Hepatocyte (in vitro differentiated cells): ENCODE measurements around the gene MEGF11. TPM values are rescaled to one million over a fixed set of nuclear protein-coding genes. Genes with fewer than 3 reads are reported as not detected.

Experiments
- DNase-seq: peaks from one replicate; pipeline ENCODE4 v3.0.0-alpha.2; 2016; ENCODE audit warnings: low spot score
- H2AFZ ChIP-seq: fragments of 200-600 bp; sonication (generic); 2 replicates; pipeline ENCODE4 v1.6.0; 2016; ENCODE audit warnings: antibody characterized with exemption, mild to moderate bottlenecking
- H3K27ac ChIP-seq: fragments of 200-600 bp; sonication (generic); 2 replicates; pipeline ENCODE4 v1.5.1; 2016; ENCODE audit warnings: mild to moderate bottlenecking
- H3K27me3 ChIP-seq: fragments of 200-600 bp; sonication (generic); 2 replicates; pipeline ENCODE4 v1.6.1; 2016
- H3K36me3 ChIP-seq: fragments of 200-600 bp; sonication (generic); replicated peaks from 2 replicates; pipeline ENCODE4 v1.5.1; 2016; ENCODE audit warnings: low read depth; ENCODE audit not compliant: insufficient read depth
- H3K4me1 ChIP-seq: fragments of 200-600 bp; sonication (generic); 2 replicates; pipeline ENCODE4 v1.5.1; 2016; ENCODE audit warnings: mild to moderate bottlenecking, moderate library complexity; ENCODE audit not compliant: insufficient read depth
- H3K4me2 ChIP-seq: fragments of 200-600 bp; sonication (generic); 2 replicates; pipeline ENCODE4 v1.6.0; 2016
- H3K4me3 ChIP-seq: fragments of 200-600 bp; sonication (generic); 2 replicates; pipeline ENCODE4 v1.5.1; 2016; ENCODE audit warnings: mild to moderate bottlenecking
- H3K79me2 ChIP-seq: fragments of 200-600 bp; sonication (generic); 2 replicates; pipeline ENCODE4 v1.6.0; 2017; ENCODE audit warnings: mild to moderate bottlenecking
- H3K9me2 ChIP-seq: fragments of 200-600 bp; sonication (generic); replicated peaks from 2 replicates; pipeline ENCODE4 v1.6.0; 2017; ENCODE audit warnings: mild to moderate bottlenecking; ENCODE audit not compliant: insufficient read depth
- H3K9me3 ChIP-seq: fragments of 200-600 bp; sonication (generic); 2 replicates; pipeline ENCODE4 v1.5.1; 2016; ENCODE audit warnings: low read depth, mild to moderate bottlenecking
- H4K20me1 ChIP-seq: fragments of 200-600 bp; sonication (generic); 2 replicates; pipeline ENCODE4 v1.6.0; 2016; ENCODE audit warnings: mild to moderate bottlenecking; ENCODE audit not compliant: insufficient read depth, poor library complexity, severe bottlenecking
- EZH2 ChIP-seq: fragments of 200-600 bp; sonication (generic); IDR thresholded peaks from 2 replicates; pipeline ENCODE4 v1.6.1; 2016; ENCODE audit warnings: antibody characterized with exemption, mild to moderate bottlenecking, borderline replicate concordance
- EZH2phosphoT487 ChIP-seq: fragments of 200-600 bp; sonication (generic); IDR thresholded peaks from one replicate; pipeline ENCODE4 v1.6.1; 2018; ENCODE audit warnings: antibody characterized with exemption, mild to moderate bottlenecking, low read depth, moderate library complexity; ENCODE audit not compliant: unreplicated experiment, severe bottlenecking
- WGBS: methylation state at CpG from one replicate; pipeline ENCODE4 v1.1.6; 2016; ENCODE audit warnings: low lambda C conversion rate; ENCODE audit errors: missing lambda C conversion rate; 5-methylcytosine and 5-hydroxymethylcytosine counted together
- polyA plus RNA-seq: library from polyadenylated mRNA; unstranded; fragments of >200 nt; fragmentation: Nextera tagmentation; extraction: Ambion mirVana; gene quantifications from 2 replicates; pipeline ENCODE4 v1.2.1, GENCODE V29; 2016
- total RNA-seq: library from RNA; depleted of rRNA; stranded (reverse); fragments of >200 nt; gene quantifications from 2 replicates; pipeline ENCODE4 v1.2.3, GENCODE V29; 2014
- TF ChIP-seq, protein P1 (sequence below): fragments of 200-600 bp; sonication (generic); IDR thresholded peaks from 2 replicates; pipeline ENCODE4 v1.5.1; 2016; ENCODE audit warnings: antibody characterized with exemption, mild to moderate bottlenecking; ENCODE audit not compliant: poor library complexity

MEGF11 gene
- total and polyA plus RNA-seq, 2 experiments from 2014 or later, result 0.07 to 0.25 TPM

DNA sequence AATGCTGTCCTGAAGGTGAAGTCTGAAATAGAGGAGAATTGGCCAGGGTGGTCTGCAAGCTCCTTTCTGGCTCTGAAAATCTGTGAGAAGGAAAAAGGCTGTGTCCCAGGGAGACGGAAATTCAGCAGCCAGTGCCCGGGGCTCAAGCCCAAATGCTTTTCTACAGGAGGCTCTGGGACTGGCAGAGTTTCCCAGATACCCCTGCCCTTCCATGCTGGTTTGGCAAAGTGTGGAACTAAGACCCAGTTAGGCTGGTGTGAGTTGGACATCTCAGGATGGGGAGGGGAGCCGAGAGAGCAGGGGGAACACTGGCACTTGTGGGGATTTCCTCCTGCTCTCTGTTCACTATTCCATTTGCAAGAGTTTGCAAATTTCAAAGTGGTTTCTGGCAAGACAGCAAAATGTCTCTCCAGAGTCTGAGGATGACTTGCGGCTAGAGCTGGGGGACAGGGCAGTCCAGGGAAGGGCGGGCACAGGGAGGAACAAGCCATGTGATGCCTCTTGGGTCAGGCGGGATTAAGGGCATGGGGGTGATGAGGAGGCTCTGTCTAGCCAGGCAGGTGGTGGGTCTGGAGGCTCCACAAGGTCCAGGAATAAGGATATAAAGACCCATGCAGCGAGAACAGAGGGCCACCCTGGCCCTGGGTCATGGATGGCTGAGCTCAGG, 231.9 kb downstream of the MEGF11 start:
- no peak for DNase-seq
- H3K4me1 ChIP-seq, result peaks cover 8% of the 10 kb centered on the region
- 90% methylated on average over 7 of the region's 7 CpGs for WGBS
- no peak overlapping the region for H3K4me2 ChIP-seq
- H3K9me3 ChIP-seq, result no peaks in the 10 kb centered on the region
- no peaks in the 10 kb centered on the region for H4K20me1 ChIP-seq
- H3K79me2 ChIP-seq, result no peaks in the 10 kb centered on the region
- no peak for TF ChIP-seq EZH2
- TF ChIP-seq EZH2phosphoT487, result no peak
- TF ChIP-seq, protein P1, sequence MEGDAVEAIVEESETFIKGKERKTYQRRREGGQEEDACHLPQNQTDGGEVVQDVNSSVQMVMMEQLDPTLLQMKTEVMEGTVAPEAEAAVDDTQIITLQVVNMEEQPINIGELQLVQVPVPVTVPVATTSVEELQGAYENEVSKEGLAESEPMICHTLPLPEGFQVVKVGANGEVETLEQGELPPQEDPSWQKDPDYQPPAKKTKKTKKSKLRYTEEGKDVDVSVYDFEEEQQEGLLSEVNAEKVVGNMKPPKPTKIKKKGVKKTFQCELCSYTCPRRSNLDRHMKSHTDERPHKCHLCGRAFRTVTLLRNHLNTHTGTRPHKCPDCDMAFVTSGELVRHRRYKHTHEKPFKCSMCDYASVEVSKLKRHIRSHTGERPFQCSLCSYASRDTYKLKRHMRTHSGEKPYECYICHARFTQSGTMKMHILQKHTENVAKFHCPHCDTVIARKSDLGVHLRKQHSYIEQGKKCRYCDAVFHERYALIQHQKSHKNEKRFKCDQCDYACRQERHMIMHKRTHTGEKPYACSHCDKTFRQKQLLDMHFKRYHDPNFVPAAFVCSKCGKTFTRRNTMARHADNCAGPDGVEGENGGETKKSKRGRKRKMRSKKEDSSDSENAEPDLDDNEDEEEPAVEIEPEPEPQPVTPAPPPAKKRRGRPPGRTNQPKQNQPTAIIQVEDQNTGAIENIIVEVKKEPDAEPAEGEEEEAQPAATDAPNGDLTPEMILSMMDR, result no peak
- H3K4me3 ChIP-seq, result no peak overlapping the region
- H3K27me3 ChIP-seq, result peaks cover 3% of the 10 kb centered on the region
- no peaks in the 10 kb centered on the region for H3K9me2 ChIP-seq
- H3K27ac ChIP-seq, result no peak overlapping the region
- H2AFZ ChIP-seq, result no peak overlapping the region
- no peaks in the 10 kb centered on the region for H3K36me3 ChIP-seq

DNA sequence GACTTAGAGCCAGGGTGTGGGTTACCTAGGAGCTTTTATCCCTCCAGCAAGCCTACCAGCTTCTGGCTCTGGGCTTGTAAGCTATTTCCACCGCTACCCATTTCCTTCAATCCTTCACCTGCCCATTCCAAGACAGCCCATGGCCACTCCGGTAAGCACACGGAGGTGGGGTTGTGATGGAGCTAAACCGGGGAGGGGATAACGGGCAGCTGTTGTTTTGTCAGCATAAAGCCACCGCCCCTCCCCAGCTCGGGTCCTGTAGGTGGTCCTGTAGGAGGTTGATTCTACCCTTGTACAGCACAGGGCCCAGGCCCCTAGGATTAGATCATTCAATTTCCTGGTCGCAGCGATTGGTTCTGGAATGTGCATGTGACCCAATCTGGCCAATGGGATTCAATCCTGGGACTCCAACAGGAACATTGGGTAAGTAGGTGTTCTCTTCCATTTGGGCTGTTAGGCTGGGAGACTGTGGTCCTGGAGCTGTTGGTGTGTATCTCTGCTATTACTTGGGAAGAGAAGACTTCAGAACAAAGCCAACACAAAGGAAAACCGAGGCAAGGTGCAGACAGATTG, 233.6 kb downstream of the MEGF11 start:
- no peaks in the 10 kb centered on the region for H3K9me3 ChIP-seq
- H2AFZ ChIP-seq, result no peak overlapping the region
- TF ChIP-seq EZH2, result no peak
- TF ChIP-seq EZH2phosphoT487, result no peak
- TF ChIP-seq, protein P1, result no peak
- DNase-seq, result no peak
- H4K20me1 ChIP-seq, result no peaks in the 10 kb centered on the region
- H3K79me2 ChIP-seq, result no peaks in the 10 kb centered on the region
- no peak overlapping the region for H3K4me2 ChIP-seq
- 89% methylated on average over 10 of the region's 10 CpGs for WGBS
- H3K27me3 ChIP-seq, result peaks cover 6% of the 10 kb centered on the region
- H3K27ac ChIP-seq, result no peak overlapping the region
- no peaks in the 10 kb centered on the region for H3K36me3 ChIP-seq
- peaks cover 5% of the 10 kb centered on the region for H3K4me1 ChIP-seq
- H3K9me2 ChIP-seq, result no peaks in the 10 kb centered on the region
- H3K4me3 ChIP-seq, result no peak overlapping the region

DNA sequence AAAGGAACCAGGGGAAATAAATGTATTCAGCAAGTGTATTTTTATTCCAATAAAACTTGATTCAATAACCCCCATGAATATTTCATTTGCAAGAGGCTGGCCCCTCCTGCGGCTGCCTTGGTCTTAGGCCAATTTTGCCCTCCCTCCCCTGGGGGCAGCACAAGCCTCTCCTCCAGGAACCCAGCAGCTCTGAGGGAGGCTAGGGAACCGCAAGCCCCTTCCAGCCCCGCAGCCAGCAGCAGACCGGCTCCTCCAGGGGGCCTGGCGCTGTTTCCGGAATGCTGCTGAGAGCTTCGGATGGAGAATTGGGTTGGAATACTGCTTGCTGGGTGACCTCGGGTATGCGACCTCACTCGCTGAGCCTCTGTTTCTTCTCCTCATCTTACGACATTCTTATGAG, 234.2 kb downstream of the MEGF11 start:
- Histone ChIP-seq H3K27me3 (peaks cover 6% of the 10 kb centered on the region), H4K20me1 (no peaks in the 10 kb centered on the region), H3K9me3 (no peaks in the 10 kb centered on the region), H3K27ac (no peak overlapping the region), H3K36me3 (no peaks in the 10 kb centered on the region), H3K4me3 (no peak overlapping the region), H2AFZ (no peak overlapping the region), H3K4me2 (no peak overlapping the region), H3K79me2 (no peaks in the 10 kb centered on the region), H3K9me2 (no peaks in the 10 kb centered on the region), H3K4me1 (no peaks in the 10 kb centered on the region)
- 65% methylated on average over 11 of the region's 11 CpGs for WGBS
- DNase-seq, result no peak
- TF ChIP-seq EZH2, result no peak
- TF ChIP-seq EZH2phosphoT487, result no peak
- TF ChIP-seq, protein P1, result no peak
